GM23338 (cell line): ENCODE data around the gene CEP44.

ENCODE experiments used
- CREB1 ChIP-seq: fragments of 250-450 bp; sonication (Bioruptor Pico); IDR thresholded peaks from 2 replicates; pipeline ENCODE4 v1.5.0; 2020; ENCODE audit warnings: low read depth, mild to moderate bottlenecking, moderate library complexity
- EZH2 ChIP-seq: fragments of 200-600 bp; sonication (generic); IDR thresholded peaks from one replicate; pipeline ENCODE4 v1.8.0; 2017; ENCODE audit warnings: antibody characterized with exemption, mild to moderate bottlenecking, low read depth; ENCODE audit not compliant: unreplicated experiment
- EZH2phosphoT487 ChIP-seq: fragments of 200-600 bp; sonication (generic); IDR thresholded peaks from one replicate; pipeline ENCODE4 v1.8.1; 2018; ENCODE audit warnings: antibody characterized with exemption; ENCODE audit not compliant: unreplicated experiment
- JUNB ChIP-seq: IDR thresholded peaks from one replicate; pipeline ENCODE4 v1.6.1; 2016; ENCODE audit warnings: antibody characterized with exemption; ENCODE audit not compliant: unreplicated experiment
- NANOG ChIP-seq: IDR thresholded peaks from 2 replicates; pipeline ENCODE4 v1.6.1; 2016; ENCODE audit warnings: antibody characterized with exemption, borderline replicate concordance
- POLR2AphosphoS5 ChIP-seq: IDR thresholded peaks from 2 replicates; pipeline ENCODE4 v1.6.1; 2016; ENCODE audit warnings: antibody characterized with exemption, low read depth
- STAT1 ChIP-seq: IDR thresholded peaks from one replicate; pipeline ENCODE4 v1.6.1; 2016; ENCODE audit warnings: antibody characterized with exemption; ENCODE audit not compliant: unreplicated experiment
- ZNF114 ChIP-seq: fragments of 250-450 bp; sonication (Bioruptor Pico); IDR thresholded peaks from 2 replicates; pipeline ENCODE4 v1.5.0; 2020; ENCODE audit warnings: mild to moderate bottlenecking, moderate library complexity
- ZNF331 ChIP-seq: fragments of 250-450 bp; sonication (Bioruptor Pico); IDR thresholded peaks from 2 replicates; pipeline ENCODE4 v1.5.0; 2020; ENCODE audit warnings: low read depth, mild to moderate bottlenecking, moderate library complexity
- TF ChIP-seq, protein P1 (sequence below), 2 experiments: fragments of 200-600 bp in 1 of 2; sonication (generic) in 1 of 2; conservative IDR thresholded peaks; 2 replicates each; pipeline versions ENCODE4 v1.5.1 to v1.6.1; 2016 to 2017; ENCODE audit warnings: antibody characterized with exemption in 2 of 2, low read depth in 2 of 2, mild to moderate bottlenecking in 2 of 2, moderate library complexity in 1 of 2
- TF ChIP-seq, protein P2 (sequence below): IDR thresholded peaks from one replicate; pipeline ENCODE4 v1.6.1; 2018; ENCODE audit warnings: antibody characterized with exemption; ENCODE audit not compliant: unreplicated experiment
- TF ChIP-seq, protein P3 (sequence below): IDR thresholded peaks from 2 replicates; pipeline ENCODE4 v1.6.1; 2016; ENCODE audit warnings: antibody characterized with exemption

DNA sequence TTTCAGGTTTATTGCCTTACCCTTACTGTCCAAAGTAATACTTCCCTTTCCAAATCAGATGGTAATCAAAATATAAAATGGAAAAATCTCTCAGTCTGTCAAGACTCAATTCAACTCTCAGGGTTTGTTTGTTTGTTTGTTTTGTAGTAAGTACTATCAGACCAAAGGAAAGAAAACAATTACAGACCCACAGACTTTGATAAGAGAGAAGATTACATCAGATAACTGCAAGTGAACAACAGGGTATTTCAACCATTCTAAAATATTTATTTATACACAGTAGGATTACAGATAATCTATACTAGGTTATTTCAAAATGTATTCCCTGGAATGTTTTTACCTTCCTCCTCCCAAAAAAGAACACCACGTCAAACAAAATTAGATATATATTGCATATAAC lies 29.1 kb upstream of the CEP44 start:
- TF ChIP-seq POLR2AphosphoS5 (no peak), CREB1 (no peak), EZH2phosphoT487 (no peak), ZNF331 (no peak), EZH2 (no peak), JUNB (no peak), NANOG (no peak), STAT1 (no peak), ZNF114 (CRISPR knock-in tag) (no peak)
- TF ChIP-seq, protein P1, sequence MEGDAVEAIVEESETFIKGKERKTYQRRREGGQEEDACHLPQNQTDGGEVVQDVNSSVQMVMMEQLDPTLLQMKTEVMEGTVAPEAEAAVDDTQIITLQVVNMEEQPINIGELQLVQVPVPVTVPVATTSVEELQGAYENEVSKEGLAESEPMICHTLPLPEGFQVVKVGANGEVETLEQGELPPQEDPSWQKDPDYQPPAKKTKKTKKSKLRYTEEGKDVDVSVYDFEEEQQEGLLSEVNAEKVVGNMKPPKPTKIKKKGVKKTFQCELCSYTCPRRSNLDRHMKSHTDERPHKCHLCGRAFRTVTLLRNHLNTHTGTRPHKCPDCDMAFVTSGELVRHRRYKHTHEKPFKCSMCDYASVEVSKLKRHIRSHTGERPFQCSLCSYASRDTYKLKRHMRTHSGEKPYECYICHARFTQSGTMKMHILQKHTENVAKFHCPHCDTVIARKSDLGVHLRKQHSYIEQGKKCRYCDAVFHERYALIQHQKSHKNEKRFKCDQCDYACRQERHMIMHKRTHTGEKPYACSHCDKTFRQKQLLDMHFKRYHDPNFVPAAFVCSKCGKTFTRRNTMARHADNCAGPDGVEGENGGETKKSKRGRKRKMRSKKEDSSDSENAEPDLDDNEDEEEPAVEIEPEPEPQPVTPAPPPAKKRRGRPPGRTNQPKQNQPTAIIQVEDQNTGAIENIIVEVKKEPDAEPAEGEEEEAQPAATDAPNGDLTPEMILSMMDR (conservative IDR thresholded peaks at IDR 0.05; ENCODE audit: low read depth in 2 of 2), result no peak
- TF ChIP-seq, protein P2, sequence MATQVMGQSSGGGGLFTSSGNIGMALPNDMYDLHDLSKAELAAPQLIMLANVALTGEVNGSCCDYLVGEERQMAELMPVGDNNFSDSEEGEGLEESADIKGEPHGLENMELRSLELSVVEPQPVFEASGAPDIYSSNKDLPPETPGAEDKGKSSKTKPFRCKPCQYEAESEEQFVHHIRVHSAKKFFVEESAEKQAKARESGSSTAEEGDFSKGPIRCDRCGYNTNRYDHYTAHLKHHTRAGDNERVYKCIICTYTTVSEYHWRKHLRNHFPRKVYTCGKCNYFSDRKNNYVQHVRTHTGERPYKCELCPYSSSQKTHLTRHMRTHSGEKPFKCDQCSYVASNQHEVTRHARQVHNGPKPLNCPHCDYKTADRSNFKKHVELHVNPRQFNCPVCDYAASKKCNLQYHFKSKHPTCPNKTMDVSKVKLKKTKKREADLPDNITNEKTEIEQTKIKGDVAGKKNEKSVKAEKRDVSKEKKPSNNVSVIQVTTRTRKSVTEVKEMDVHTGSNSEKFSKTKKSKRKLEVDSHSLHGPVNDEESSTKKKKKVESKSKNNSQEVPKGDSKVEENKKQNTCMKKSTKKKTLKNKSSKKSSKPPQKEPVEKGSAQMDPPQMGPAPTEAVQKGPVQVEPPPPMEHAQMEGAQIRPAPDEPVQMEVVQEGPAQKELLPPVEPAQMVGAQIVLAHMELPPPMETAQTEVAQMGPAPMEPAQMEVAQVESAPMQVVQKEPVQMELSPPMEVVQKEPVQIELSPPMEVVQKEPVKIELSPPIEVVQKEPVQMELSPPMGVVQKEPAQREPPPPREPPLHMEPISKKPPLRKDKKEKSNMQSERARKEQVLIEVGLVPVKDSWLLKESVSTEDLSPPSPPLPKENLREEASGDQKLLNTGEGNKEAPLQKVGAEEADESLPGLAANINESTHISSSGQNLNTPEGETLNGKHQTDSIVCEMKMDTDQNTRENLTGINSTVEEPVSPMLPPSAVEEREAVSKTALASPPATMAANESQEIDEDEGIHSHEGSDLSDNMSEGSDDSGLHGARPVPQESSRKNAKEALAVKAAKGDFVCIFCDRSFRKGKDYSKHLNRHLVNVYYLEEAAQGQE, result no peak
- TF ChIP-seq, protein P3, sequence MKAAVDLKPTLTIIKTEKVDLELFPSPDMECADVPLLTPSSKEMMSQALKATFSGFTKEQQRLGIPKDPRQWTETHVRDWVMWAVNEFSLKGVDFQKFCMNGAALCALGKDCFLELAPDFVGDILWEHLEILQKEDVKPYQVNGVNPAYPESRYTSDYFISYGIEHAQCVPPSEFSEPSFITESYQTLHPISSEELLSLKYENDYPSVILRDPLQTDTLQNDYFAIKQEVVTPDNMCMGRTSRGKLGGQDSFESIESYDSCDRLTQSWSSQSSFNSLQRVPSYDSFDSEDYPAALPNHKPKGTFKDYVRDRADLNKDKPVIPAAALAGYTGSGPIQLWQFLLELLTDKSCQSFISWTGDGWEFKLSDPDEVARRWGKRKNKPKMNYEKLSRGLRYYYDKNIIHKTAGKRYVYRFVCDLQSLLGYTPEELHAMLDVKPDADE, result no peak
